ENCODE measurements around the gene WDR93.
"Not testable (repeated sequence)": the region's sequence is repeated elsewhere in the genome, so short reads cannot be mapped to it uniquely, and the experiment has no call there.

The WDR93 gene

GRCh38 chr15:89775815-89776214, 85.2 kb downstream of the WDR93 start:
- no peak for DNase-seq

GRCh38 chr15:89776274-89777072, 85.9 kb downstream of the WDR93 start, which contains the start of gene MESP2:
Gene MESP2 (plus strand): TSS chr15:89776332. CDS start chr15:89776358, 26 bp downstream.
- peak; percentile 87 for DNase-seq

- no peak for DNase-seq
These were observed 86.6 kb downstream of the WDR93 start for GRCh38 chr15:89777073-89777751.

GRCh38 chr15:89777782-89778380, 87.3 kb downstream of the WDR93 start:
- no peak for DNase-seq

GRCh38 chr15:89778861-89779260, 88.2 kb downstream of the WDR93 start:
- no peak for DNase-seq

- DNase-seq, result peak; percentile 15
These were observed 90.0 kb downstream of the WDR93 start for GRCh38 chr15:89780601-89781000.

- peak; percentile 96 for DNase-seq
These were observed 90.4 kb downstream of the WDR93 start for GRCh38 chr15:89781055-89781454.

- peak; percentile 97 for DNase-seq
These were observed 91.4 kb downstream of the WDR93 start for GRCh38 chr15:89781891-89782618.

GRCh38 chr15:89782619-89782950, 92.0 kb downstream of the WDR93 start:
- DNase-seq, result not testable (repeated sequence)

GRCh38 chr15:89783111-89783860, 92.7 kb downstream of the WDR93 start:
- DNase-seq, result peak; percentile 19

GRCh38 chr15:89783861-89784685, 93.5 kb downstream of the WDR93 start:
- DNase-seq, result no peak

GRCh38 chr15:89784686-89784960, 94.0 kb downstream of the WDR93 start:
- DNase-seq, result no peak

- DNase-seq, result no peak
These were observed 94.6 kb downstream of the WDR93 start for GRCh38 chr15:89785064-89785773.

- no peak for DNase-seq
These were observed 95.1 kb downstream of the WDR93 start for GRCh38 chr15:89785774-89786140.

GRCh38 chr15:89787944-89788343, 97.3 kb downstream of the WDR93 start:
- no peak for DNase-seq

- not testable (repeated sequence) for DNase-seq
These were observed 98.0 kb downstream of the WDR93 start for GRCh38 chr15:89788585-89788984.

GRCh38 chr15:89790206-89790605, 99.6 kb downstream of the WDR93 start:
- no peak for DNase-seq

- no peak for DNase-seq
These were observed 100.0 kb downstream of the WDR93 start for GRCh38 chr15:89790661-89791060.

GRCh38 chr15:89792106-89792805, 101.6 kb downstream of the WDR93 start:
- DNase-seq, result no peak
